HG02981 (cell line): ENCODE data around the gene TSACC.

Experiments used
- ATAC-seq: cut with Tn5 transposase; IDR thresholded peaks from one replicate; pipeline ENCODE4 v1.9.1; 2021; ENCODE audit warnings: mild to moderate bottlenecking, moderate library complexity; ENCODE audit not compliant: unreplicated experiment

Gene TSACC

DNA sequence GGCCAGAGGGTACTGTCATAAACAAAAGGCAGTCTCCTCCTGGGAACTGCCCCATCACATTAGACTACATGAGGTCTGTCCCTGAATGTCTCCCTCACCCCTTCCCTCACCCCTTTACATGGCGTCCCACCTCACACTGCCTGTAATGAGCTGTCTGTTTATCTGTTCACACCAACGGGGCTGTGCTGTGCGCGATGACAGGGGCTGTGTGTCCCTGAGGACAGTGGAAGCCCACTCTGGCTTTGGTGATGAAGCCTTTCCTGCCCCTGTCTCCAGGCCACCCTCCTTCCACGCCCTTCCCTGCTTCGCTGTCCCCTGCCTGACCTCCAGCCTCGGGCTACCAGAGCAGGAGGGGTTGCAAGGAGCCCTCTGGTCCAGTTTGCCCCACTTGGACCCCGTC lies 53.4 kb downstream of the TSACC start:
- no peak for ATAC-seq

DNA sequence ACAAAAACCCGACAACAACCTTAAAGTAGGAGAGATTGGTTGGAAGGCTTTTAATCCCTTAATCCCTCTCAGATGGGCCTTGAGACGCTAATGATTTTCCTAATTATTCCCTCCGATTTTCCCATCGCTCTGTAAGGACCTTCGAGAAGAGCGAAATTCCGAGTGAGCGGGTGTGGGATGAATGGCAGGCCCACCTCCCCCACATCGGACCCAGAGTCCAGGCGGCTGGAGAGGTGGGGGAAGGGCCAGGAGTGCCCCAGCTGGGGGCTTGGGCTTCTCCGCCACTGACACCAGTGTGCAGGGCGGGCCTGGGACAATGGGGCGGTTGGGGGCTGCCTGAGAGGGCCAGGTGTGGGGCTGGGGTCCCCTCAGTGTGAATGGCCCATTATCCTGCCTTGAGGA lies 54.1 kb downstream of the TSACC start:
- no peak for ATAC-seq

DNA sequence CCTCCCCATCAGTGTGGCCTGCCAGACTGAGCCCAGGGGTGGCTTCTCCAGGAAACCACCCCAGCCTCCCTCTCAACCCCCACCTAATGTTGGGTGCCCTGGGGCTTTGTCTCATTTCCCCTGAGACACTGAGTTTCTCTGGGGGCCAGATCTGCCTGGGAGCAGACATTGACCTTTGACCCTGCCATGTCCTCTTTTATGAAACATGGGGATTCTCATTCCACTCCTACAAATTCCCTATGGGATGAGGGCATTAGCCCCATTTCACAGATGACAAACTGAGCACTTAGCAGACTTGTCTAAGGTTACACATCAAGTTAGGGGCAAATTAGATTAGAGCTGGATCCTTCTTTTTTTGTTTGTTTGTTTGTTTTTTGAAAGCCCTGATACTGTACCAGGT lies 54.8 kb downstream of the TSACC start:
- ATAC-seq = no peak

DNA sequence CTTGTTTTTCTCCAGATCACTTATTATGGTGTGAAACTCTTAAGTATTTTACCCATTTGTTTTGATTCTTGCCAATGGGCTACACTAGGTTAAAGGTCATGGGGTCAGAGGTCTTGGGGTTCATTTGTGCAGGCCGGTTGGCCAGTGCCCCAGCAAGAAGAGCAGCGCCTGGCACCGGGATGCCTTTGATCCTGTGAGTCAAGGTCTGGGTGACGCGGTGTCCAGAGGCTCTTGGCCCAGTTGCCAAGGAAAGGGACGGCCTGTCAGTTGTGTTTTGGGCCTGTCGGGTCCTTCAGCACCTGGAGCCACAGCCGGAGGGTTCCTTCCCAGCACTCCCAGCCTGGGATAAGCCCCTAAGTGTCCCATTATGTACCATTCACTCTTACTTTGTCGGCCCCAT lies 55.8 kb downstream of the TSACC start:
- no peak for ATAC-seq

DNA sequence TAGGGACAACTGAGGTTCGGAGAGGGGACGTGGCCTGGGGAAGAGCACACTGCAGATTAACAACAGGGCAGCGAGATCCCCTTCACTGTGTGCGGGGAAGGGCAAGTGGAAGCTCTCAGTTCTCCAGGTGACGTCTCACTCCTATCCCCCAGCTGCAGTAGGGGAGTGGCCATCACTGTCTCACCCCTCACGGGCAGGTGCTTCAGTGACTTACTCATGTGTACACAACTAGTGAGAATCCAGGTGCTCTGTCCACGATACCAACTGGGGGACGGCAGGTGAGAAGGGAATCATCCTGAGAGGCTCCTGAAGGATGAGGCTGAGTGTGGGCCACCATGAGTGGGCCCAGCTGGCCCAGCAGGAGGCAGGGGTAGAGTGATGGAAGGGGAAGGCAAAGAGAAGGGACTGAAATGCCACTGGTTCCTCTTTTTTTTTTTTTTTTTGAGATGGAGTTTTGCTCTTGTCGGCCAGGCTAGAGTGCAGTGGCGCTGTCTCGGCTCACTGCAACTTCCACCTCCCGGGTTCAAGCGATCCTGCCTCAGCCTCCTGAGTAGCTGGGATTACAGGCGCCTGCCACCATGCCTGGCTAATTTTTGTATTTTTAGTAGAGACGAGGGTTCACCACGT lies 56.6 kb downstream of the TSACC start:
- no peak for ATAC-seq
